Measurements from ENCODE around the gene PDE6A. TPM values are rescaled to one million over a fixed set of nuclear protein-coding genes. Genes with fewer than 3 reads are reported as not detected.
A peak's percentile ranks its signal among the peaks of the same experiment; 100 is the strongest.

Gene PDE6A
- total RNA-seq, 1 donor from 2014 or later = 0.12 TPM

DNA sequence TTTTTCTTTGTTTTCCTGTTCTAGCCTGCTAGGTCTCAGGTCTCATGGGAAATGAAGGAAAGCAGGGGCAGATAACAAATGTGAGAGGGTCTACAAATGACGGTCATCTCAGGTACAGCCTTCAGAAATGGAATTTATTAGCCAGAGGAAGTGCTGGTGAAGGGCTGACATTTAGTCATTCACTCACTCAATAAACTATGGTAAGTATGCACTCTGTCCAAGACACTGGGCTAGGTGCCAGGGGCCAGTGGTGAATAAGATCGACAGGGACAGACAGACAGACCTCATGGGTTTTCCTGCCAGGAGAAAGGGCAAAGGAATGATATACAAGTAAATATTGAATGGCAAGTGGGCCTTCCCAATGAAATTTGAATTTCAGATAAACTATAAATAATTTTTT, 6.3 kb downstream of the PDE6A start:
- Mint-ChIP-seq H3K4me3 (ENCODE audit: unreplicated experiment) (no peak overlapping the region), H3K4me1 (ENCODE audit: low read depth) (peaks cover 76% of the 10 kb centered on the region), H3K27me3 (ENCODE audit: low read depth) (no peaks in the 10 kb centered on the region), H3K9me3 (ENCODE audit: low read depth) (no peaks in the 10 kb centered on the region), H3K36me3 (ENCODE audit: low read depth) (no peaks in the 10 kb centered on the region), H3K27ac (ENCODE audit: unreplicated experiment) (peak overlapping the region; percentile 89)
- TF ChIP-seq, protein P1, sequence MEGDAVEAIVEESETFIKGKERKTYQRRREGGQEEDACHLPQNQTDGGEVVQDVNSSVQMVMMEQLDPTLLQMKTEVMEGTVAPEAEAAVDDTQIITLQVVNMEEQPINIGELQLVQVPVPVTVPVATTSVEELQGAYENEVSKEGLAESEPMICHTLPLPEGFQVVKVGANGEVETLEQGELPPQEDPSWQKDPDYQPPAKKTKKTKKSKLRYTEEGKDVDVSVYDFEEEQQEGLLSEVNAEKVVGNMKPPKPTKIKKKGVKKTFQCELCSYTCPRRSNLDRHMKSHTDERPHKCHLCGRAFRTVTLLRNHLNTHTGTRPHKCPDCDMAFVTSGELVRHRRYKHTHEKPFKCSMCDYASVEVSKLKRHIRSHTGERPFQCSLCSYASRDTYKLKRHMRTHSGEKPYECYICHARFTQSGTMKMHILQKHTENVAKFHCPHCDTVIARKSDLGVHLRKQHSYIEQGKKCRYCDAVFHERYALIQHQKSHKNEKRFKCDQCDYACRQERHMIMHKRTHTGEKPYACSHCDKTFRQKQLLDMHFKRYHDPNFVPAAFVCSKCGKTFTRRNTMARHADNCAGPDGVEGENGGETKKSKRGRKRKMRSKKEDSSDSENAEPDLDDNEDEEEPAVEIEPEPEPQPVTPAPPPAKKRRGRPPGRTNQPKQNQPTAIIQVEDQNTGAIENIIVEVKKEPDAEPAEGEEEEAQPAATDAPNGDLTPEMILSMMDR (IDR thresholded peaks at IDR 0.05) = no peak
- DNase-seq (ENCODE audit: low spot score) = no peak

DNA sequence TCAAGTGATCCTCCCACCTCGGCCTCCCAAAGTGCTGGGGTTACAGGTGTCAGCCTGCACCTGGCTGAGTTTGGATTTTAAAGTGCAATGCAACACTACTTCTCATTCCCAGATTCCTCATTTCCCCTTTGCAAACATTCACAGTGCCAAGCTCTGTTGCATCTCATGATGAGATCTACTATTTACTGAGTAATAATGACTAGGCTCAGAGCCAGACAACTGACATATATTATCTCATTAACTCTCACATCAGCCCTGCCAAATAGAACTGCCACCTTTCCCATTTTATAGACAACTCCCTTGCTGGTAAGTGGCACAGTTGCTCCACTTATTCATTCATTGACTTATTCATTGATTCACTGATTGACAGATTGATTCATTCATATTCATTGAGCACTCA, 7.0 kb downstream of the PDE6A start:
- H3K9me3 Mint-ChIP-seq (ENCODE audit: low read depth) = no peaks in the 10 kb centered on the region
- no peaks in the 10 kb centered on the region for H3K36me3 Mint-ChIP-seq (ENCODE audit: low read depth)
- TF ChIP-seq, protein P1 (IDR thresholded peaks at IDR 0.05) = no peak
- H3K27me3 Mint-ChIP-seq (ENCODE audit: low read depth) = no peaks in the 10 kb centered on the region
- no peak overlapping the region for H3K4me3 Mint-ChIP-seq (ENCODE audit: unreplicated experiment)
- no peak for DNase-seq (ENCODE audit: low spot score)
- peak overlapping the region; percentile 89 for H3K27ac Mint-ChIP-seq (ENCODE audit: unreplicated experiment)
- H3K4me1 Mint-ChIP-seq (ENCODE audit: low read depth) = peaks cover 70% of the 10 kb centered on the region

DNA sequence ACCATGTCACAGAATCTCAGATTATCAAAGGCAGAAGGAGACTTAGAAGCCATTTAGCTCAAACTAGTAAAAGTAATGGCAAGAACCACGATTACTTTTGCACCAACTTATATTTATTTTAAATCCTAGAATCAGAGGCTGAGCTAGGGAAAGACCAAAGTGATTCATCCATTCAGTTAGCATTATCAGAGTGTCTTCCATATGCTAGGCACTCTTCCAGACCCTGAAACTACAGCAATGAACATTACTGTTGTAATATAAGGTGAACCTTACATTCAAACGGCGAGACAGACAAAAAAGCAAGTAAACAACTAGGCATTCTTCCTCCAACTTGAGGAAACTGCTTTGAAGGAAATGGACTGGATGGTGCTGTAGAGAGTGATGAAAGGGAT, 7.9 kb downstream of the PDE6A start:
- DNase-seq (ENCODE audit: low spot score) = no peak

DNA sequence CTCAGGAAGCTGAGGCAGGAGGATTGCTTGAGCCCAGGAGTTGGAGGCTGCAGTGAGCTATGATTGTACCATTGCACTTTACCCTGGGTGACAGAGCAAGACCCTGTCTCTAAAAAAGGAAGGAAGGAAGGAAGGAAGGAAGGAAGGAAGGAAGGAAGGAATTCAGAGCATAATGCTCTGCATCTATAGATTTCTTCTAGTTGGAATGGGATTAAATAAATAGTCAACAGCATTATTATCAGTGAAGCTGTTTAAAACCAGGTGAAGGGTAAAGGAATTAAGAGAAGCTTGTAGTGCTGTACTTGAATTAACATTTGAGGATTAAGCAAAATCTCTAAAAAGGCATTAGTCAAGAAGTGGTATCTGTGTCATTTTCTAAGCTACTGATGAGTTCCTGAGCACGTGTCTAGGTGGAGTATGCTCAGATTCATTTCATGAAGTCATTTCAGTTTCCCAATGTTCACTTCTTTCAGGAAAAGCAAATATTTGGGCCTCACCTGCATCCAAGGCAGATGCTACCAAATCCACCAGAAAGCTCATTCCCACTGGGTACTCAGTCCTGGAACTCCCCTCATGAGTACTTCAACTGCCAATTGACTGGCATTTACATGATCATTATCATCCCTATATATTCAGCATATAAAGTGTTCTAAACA, 8.4 kb downstream of the PDE6A start:
- H3K4me3 Mint-ChIP-seq (ENCODE audit: unreplicated experiment) = no peak overlapping the region
- no peaks in the 10 kb centered on the region for H3K27me3 Mint-ChIP-seq (ENCODE audit: low read depth)
- H3K9me3 Mint-ChIP-seq (ENCODE audit: low read depth) = no peaks in the 10 kb centered on the region
- no peak for DNase-seq (ENCODE audit: low spot score)
- TF ChIP-seq, protein P1 (IDR thresholded peaks at IDR 0.05) = no peak
- peaks cover 61% of the 10 kb centered on the region for H3K4me1 Mint-ChIP-seq (ENCODE audit: low read depth)
- no peak overlapping the region for H3K27ac Mint-ChIP-seq (ENCODE audit: unreplicated experiment)
- H3K36me3 Mint-ChIP-seq (ENCODE audit: low read depth) = no peaks in the 10 kb centered on the region

More for the DNA sequence above, 7.9 kb downstream of the PDE6A start:
- no peaks in the 10 kb centered on the region for H3K36me3 Mint-ChIP-seq (ENCODE audit: low read depth)
- H3K27me3 Mint-ChIP-seq (ENCODE audit: low read depth) = no peaks in the 10 kb centered on the region
- H3K27ac Mint-ChIP-seq (ENCODE audit: unreplicated experiment) = peak overlapping the region; percentile 52
- H3K4me1 Mint-ChIP-seq (ENCODE audit: low read depth) = peaks cover 65% of the 10 kb centered on the region
- TF ChIP-seq, protein P1 (IDR thresholded peaks at IDR 0.05) = no peak
- no peaks in the 10 kb centered on the region for H3K9me3 Mint-ChIP-seq (ENCODE audit: low read depth)
- H3K4me3 Mint-ChIP-seq (ENCODE audit: unreplicated experiment) = no peak overlapping the region

DNA sequence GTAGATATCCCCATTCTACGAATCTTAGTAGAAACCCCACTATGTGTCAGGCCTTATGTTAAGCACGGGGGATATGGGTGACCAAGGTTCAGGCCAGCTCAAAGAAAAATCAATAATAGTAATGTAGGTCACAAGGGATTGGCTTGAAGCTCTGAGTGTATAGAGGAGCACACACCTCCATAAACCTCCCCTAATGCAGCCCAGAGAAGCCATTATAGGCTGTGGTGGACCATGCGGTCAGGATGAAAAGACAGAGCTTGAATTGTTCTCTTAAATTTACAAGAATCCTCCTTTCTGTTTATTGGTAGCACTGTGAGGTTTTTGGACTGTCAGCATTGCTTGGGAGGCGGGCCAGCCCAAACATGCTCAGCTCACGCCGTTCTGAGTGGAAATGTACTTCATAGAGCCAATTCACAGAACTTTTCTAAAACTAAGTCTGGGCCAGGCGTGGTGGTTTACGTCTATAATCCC, 9.1 kb downstream of the PDE6A start:
- Mint-ChIP-seq H3K27ac (ENCODE audit: unreplicated experiment) (peak overlapping the region; percentile 42), H3K36me3 (ENCODE audit: low read depth) (no peaks in the 10 kb centered on the region), H3K4me1 (ENCODE audit: low read depth) (peaks cover 62% of the 10 kb centered on the region), H3K9me3 (ENCODE audit: low read depth) (no peaks in the 10 kb centered on the region), H3K4me3 (ENCODE audit: unreplicated experiment) (no peak overlapping the region), H3K27me3 (ENCODE audit: low read depth) (no peaks in the 10 kb centered on the region)
- DNase-seq (ENCODE audit: low spot score) = no peak
- TF ChIP-seq, protein P1 (IDR thresholded peaks at IDR 0.05) = no peak

Measured in chondrocyte (in vitro differentiated cells).